Measurements from ENCODE around the gene TP53INP2.
"Not testable (repeated sequence)": the region's sequence is repeated elsewhere in the genome, so short reads cannot be mapped to it uniquely, and the experiment has no call there.

TP53INP2 gene

DNA sequence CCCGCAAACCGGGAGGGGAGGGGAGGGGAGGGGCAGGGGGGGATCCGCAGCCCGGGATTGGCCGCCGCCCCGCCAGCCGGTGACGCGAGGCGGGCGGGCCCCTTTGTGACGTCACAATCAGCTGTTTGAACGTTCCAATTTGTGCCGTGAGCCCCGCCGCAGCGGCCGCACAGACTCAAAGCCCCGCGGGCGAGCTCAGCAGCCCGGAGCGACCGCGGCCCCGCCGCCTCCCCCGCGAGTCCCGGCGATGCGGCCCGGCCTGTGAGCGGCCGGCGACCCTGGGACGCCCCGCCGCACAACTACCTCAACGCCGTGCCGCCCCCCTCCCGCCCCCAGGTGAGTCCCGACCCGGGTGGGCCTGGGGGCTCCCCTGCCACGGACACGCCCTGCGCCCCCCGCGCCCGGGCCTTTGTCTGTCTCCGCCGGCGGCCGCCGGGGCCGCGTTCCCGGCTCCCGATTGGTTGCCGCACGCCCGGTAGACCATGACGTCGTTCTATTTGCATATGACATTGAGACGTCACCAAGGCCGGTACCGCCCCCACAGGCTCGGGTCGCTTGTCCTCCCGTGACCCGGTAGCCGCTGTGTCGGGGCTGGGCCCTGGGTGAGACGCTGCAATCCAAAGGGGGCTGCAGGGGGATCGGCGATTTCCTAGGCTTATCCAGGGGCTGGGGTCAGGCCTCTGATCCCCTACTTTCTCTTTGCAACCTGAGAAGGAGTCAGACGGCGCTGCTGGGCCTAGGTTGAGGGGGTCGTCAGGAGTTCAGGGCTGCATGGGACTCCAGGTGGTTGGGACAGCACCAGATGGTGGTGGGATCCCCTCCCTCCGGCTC, at the start of gene TP53INP2:
Gene TP53INP2, plus strand, starts transcription at position 168 of the 831 bp plus-strand sequence. CDS start 4,396 bp downstream, outside the sequence.
- DNase-seq (ENCODE audit: low read depth in 2 of 2): peak; percentile 64 to 73

DNA sequence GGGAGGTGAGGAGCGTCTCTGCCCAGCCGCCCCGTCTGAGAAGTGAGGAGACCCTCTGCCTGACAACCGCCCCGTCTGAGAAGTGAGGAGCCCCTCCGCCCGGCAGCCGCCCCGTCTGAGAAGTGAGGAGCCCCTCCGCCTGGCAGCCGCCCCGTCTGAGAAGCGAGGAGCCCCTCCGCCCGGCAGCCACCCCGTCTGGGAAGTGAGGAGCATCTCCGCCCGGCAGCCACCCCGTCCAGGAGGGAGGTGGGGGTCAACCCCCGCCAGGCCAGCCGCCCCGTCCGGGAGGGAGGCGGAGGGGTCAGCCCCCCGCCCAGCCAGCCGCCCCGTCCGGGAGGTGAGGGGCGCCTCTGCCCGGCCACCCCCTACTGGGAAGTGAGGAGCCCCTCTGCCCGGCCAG, 45.5 kb upstream of the TP53INP2 start:
- not testable (repeated sequence) for DNase-seq (ENCODE audit: low read depth in 2 of 2)

- not testable (repeated sequence) for DNase-seq (ENCODE audit: low read depth in 2 of 2)
Measured at GRCh38 chr20:34661811-34662210, 42.3 kb upstream of the TP53INP2 start.

DNA sequence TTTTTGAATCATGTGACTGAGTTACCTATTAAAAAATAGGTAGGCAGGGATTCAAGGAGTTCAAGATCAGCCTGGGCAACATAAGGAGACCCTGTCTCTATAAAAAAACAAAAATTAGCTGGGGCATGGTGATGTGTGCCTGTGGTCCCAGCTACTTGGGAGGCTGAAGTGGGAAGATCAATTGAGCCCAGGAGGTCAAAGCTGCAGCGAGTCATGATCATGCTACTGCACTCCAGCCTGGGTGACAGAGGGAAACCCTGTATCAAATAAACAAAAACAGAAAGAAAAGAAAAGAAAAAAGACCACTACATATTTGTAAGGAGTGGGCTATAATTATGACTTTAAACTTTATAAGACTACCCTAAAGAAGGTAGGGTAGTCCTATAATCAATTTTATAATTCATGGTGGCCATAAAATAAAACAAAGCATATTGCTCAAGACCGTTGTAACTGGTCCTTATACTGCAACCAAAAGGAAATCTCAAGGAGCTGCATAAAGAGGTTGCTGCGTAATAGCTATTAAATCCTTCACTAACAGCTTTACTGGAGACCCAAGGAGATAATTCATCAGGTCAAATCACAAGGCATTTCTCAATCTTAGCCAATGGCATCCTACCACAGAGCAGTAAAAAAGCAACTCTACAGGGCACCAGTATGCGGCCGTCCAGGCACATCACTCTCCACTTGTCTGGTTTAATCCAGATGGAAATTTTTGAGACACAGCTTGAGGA, 40.8 kb upstream of the TP53INP2 start:
- no peak for DNase-seq (ENCODE audit: low read depth in 2 of 2)

DNA sequence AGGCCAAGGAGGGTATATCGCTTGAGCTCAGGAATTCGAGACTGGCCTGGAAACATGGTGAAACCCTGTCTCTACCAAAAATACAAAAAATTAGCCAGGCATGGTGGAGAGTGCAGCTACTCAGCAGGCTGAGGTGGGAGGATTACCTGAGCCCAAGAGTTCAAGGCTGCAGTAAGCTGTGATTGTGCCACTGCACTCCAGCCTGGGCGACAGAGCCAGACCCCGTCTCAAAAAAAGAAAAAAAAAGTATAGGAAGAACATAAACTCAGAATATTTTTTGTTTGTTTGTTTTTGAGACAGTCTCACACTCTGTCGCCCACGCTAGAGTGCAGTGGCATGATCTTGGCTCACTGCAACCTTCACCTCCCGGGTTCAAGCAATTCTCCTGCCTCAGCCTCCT, 39.4 kb upstream of the TP53INP2 start:
- DNase-seq (ENCODE audit: low read depth in 2 of 2): not testable (repeated sequence)

- no peak for DNase-seq (ENCODE audit: low read depth in 2 of 2)
Measured at GRCh38 chr20:34669094-34669493, 35.0 kb upstream of the TP53INP2 start.

DNA sequence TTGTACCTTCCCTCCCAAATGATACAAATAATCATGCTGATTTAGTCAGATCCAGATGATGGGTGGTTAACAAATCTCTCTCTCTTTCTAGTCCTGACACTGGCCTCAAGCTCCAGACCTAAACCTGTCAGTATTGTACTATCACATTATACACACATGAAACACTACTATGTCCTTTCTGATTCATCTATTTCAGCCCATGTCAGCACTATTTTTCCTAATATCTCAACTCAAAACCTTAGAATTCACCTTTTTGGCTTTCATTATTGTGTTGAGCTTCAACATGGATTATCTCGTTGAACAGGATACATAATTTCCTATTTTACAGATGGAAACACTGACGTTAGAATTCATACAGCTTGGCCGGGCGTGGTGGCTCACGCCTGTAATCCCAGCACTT, 30.7 kb upstream of the TP53INP2 start:
- DNase-seq (ENCODE audit: low read depth in 2 of 2): no peak

DNA sequence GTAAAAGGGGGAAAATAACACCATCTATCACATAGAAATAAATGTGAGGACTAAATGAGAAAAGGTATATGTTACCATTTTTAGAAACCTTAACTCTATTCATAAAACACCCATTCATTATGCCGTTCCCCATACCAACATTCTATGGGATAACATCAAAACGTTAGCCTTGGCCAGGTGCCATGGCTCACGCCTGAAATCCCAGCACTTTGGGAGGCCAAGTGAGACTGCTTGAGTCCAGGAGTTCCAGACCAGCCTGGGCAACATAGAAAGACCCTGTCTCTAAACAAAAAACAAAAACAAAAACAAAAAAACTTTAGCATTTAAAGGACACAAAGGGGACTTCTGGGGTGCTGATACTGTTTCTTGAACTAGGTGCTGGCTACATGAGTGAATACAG, 28.6 kb upstream of the TP53INP2 start:
- no peak for DNase-seq (ENCODE audit: low read depth in 2 of 2)

DNA sequence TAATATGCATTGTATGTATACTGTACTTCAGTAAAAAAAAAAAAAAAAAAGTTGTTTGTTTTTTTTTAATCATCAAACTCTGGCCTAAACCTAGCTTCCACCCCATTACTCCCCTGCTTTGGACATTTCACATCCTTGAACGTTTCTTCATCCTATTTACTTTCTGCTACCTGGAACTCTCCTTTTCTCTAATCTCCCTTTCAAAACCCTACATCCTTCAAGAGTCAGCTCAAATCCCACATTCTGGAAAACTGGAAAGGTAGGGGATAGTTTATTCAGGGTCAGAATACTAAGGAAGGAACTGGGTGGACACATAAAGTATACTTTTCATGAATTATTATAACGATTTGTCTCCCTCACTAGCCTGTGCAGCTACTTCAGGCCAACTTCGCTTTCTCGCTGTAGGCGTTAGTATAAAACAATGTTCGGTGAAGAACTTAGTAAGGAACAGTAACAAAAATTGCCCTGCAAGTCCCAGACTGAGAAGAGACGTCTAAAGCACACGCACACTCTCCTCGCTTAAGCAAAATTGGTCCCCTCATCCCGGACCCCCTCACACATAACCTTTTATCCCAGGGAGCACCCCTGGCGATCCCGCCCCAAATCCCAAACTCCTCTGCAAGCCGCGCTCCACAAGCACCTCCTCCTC, 28.0 kb upstream of the TP53INP2 start:
- no peak for DNase-seq (ENCODE audit: low read depth in 2 of 2)

- DNase-seq (ENCODE audit: low read depth in 2 of 2): peak; percentile 93 to 94
Measured at GRCh38 chr20:34676642-34677373, 27.3 kb upstream of the TP53INP2 start, which contains the start of gene PIGU. TSS of gene PIGU (minus strand) at chr20:34677092. CDS start at chr20:34677085, 7 bp downstream.

DNA sequence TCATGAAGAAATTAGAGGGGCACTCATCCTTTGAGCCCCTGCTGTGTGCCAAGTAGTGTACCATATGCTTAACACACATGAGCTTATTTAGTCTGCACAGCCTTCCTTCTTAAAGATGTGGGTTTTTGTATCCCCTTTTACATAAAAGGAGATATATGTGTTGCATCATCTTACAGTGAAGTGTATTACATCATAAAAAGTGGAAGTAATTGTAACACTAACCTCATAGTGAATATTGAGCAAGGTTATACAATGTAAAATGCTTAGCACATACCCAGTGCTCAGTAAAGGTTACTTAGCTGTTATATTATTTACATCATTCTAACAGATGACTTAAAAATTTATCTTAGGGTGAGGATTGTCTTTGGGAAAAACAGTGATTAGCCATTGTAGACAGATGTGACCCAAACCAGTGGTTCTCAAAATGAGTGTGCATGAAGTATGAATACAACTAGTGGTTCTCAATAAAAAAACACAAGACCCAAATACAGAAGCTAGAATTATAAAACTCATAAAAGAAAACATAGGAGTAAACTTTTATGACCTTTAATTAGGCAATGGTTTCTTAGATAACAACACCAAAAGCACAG, 23.5 kb upstream of the TP53INP2 start:
- no peak for DNase-seq (ENCODE audit: low read depth in 2 of 2)

DNA sequence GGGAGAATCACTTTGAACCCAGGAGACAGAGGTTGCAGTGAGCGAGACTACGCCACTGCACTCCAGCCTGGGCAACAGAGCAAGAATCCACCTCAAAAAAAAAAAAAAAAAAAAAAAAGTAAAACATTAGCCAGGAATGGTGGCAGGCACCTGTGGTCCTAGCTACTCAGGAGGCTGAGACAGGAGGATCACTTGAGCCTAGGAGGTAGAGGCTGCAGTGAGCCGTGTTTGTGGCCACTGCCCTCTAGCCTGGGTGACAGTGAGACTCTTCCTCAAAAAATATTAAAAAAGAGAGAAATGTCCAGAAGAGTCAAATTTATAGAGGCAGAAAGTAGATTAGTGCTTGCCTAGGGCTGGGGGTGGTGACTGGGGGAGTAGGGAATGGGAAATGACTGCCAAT, 20.5 kb upstream of the TP53INP2 start:
- no peak for DNase-seq (ENCODE audit: low read depth in 2 of 2)

GRCh38 chr20:34689486-34689885, 14.7 kb upstream of the TP53INP2 start:
- no peak for DNase-seq (ENCODE audit: low read depth in 2 of 2)

- DNase-seq (ENCODE audit: low read depth in 2 of 2): no peak
Measured at GRCh38 chr20:34691838-34692237, 12.3 kb upstream of the TP53INP2 start.

GRCh38 chr20:34693414-34693813, 10.7 kb upstream of the TP53INP2 start:
- DNase-seq (ENCODE audit: low read depth in 2 of 2): no peak

GRCh38 chr20:34701405-34702085, 2.6 kb upstream of the TP53INP2 start:
- no peak for DNase-seq (ENCODE audit: low read depth in 2 of 2)

DNA sequence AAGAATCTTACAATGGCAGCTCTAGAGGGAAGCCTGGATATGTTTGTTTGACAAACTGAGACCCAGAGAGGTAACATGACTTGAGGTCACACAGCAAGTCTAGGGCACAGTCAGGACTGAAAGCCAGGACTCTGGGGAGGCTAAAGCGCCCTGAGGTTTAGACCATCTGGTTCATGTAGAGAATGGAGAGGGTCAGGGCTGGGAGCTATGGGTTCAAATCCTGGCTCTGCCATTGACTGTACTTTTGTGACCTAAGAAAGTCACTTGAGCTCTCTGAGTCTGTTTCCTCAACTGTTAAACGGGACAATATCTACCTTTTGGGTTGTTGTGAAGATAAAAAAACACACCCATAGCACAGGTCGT, 1.1 kb upstream of the TP53INP2 start:
- no peak for DNase-seq (ENCODE audit: low read depth in 2 of 2)

GRCh38 chr20:34703424-34704176, 544 bp upstream of the TP53INP2 start:
- DNase-seq (ENCODE audit: low read depth in 2 of 2): no peak

DNA sequence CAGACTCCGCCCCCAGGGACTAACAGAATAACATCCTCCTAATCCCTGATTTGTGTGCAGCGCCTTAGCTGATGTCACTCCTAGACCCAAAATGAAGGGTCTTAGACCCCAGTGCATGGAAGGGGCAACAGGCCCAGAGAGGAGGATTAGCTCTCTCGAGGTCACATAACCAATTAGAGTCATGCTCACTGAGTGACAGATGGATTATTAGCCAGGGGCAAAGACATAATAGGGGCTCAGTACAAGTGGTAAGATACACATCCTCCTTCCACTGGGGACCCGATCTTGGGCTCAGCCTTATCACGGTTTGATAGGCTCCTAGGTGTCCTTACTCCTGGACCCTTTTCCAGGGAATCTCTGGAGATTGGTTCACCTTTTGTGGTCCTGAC, 858 bp downstream of the TP53INP2 start:
- DNase-seq (ENCODE audit: low read depth in 2 of 2): no peak

All from activated CD8-positive, alpha-beta memory T cell treated with anti-CD3 and anti-CD28 coated beads for 4 hours (primary cell).